ENCODE data around the gene AP4M1.

AP4M1 gene, protein sequence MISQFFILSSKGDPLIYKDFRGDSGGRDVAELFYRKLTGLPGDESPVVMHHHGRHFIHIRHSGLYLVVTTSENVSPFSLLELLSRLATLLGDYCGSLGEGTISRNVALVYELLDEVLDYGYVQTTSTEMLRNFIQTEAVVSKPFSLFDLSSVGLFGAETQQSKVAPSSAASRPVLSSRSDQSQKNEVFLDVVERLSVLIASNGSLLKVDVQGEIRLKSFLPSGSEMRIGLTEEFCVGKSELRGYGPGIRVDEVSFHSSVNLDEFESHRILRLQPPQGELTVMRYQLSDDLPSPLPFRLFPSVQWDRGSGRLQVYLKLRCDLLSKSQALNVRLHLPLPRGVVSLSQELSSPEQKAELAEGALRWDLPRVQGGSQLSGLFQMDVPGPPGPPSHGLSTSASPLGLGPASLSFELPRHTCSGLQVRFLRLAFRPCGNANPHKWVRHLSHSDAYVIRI

DNA sequence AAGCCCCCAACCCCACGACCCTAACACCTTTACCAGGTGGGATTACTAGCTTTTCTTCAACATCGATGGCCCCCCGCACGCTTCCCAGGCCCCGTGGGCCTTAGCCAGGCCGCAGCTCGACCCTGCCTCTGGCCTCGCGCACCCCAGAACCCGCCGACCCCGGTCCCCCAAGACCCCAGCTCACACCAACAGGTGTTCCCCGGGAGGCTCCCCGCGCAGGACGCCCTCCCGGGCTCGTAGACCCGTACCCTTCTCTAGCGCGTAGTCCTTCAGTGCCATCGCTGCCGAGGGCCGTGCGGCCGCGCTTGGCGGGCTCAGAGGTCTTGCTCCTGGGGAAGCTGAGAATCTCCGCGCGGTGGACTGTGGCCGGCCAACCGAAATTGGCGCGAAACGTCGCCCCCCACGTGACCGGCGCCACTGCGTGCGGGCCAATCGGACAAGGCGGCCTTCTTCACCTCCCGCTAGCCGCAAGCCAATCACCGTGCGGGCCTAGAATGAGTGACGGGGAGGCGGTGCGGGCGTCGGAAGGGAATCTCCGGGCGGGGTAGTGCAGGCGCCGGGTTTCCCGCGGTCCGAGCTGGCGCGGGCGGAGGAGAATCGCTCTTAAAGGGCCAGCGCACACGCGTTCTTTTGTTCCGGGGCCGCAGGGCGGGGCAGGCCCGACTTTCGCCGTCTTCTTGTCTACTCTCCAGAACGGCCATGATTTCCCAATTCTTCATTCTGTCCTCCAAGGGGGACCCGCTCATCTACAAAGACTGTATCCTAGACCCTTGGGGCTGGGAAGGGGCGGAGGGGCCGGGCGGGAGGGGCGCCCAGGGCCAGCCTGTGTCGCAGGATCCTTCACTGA is at the start of gene AP4M1, which contains the start of gene MCM7:
Gene AP4M1 (plus strand): TSS at position 628 of the 847 bp plus-strand sequence. CDS start 72 bp downstream, at position 700.
Gene MCM7 (minus strand): TSS at position 382 of the 847 bp plus-strand sequence. CDS start 103 bp downstream, at position 279.
- FAIRE-seq = no peak

DNA sequence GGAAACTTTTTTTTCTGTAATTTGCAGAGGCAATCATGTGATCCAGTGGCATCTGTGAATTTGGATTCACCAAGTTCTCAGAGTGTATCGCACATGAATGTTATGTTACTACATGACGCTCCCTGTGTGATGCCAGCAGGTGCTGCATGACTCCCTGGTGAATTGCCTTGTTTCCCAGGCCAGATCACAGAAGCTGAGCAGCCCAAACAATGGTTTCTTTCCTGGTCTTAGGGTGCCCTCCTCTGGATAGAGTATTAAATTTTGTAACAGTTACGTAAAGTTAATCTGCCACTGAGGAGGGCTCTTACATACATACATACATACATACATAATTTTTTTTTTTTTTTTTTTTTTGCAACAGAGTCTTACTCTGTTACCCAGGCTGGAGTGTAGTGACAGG is 48.2 kb upstream of the AP4M1 start:
- FAIRE-seq = peak; percentile 87

DNA sequence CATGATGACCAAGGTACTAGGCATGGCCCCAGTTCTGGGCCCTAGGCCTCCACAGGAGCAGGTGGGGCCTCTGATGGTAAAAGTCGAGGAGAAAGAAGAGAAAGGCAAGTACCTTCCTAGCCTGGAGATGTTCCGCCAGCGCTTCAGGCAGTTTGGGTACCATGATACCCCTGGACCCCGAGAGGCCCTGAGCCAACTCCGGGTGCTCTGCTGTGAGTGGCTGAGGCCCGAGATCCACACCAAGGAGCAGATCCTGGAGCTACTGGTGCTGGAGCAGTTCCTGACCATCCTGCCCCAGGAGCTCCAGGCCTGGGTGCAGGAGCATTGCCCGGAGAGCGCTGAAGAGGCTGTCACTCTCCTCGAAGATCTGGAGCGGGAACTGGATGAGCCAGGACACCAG is 44.4 kb upstream of the AP4M1 start:
- no peak for FAIRE-seq

DNA sequence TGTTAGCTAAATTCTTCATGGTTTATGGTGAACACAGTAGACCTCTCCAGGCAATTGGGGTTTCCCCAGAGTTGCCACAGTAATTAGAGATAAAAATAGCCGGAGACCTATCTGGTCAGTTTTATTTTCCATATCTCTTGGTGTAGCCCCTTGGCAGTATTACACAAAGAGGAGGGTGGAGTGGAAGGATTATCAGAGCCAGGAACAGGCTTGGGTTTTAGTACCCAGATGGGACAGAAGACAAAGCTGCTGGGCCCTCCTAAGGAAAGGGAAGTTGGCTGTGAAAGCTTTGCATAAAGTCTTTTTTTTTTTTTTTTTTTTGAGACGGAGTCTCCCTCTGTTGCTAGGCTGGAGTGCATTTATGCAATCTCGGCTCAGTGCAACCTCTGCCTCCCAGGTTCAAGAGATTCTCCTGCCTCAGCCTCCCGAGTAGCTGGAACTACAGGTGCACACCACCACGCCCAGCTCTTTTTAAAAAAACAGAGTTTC is 42.1 kb upstream of the AP4M1 start:
- FAIRE-seq = no peak

DNA sequence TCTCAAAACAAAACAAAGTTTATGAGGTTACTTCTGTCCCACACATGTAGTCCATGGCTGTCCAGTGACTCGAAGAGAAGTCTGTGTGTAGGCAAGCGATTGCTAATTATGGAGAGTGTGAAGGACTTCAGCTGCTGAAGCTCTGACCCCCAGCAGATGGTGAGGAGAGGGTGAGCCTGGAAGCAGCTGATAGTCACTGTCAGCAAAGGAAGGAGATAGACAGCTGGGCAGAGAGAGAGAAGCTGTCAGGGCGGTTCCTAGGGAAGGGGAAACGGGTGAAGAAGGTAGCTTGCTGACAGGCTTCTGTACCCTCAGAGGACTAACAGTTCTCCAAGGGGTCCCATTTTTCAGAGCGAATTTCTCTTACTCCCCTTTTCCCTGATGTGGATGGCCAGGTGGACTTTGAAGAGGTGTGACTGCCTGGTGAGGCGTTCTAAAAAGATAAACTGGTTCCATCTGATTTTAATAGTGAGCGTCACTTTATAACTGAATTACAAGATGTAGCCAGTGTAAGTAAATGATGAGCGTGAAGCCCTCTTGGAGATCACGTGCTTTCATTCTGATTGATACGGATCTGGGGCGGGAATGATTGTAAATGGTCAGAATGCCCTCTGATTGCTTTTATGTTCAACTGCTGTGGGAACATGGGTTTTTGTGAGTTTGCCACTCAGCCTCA is 39.8 kb upstream of the AP4M1 start:
- no peak for FAIRE-seq

DNA sequence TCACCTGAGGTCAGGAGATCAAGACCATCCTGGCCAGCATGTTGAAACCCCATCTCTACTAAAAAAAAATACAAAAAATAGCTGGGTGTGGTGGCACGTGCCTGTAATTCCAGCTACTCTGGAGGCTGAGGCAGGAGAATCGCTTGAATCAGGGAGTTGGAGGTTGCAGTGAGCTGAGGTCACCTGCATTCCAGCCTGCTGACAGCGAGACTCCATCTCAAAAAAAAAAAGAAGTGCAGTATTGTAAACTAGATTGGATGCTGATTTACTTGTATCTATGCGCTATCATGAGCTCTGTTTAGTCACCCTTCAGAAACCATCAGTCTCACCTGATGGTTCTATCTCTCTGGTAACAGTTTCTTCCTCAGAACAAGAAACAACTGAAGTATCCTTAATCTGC is 38.1 kb upstream of the AP4M1 start:
- FAIRE-seq = no peak

DNA sequence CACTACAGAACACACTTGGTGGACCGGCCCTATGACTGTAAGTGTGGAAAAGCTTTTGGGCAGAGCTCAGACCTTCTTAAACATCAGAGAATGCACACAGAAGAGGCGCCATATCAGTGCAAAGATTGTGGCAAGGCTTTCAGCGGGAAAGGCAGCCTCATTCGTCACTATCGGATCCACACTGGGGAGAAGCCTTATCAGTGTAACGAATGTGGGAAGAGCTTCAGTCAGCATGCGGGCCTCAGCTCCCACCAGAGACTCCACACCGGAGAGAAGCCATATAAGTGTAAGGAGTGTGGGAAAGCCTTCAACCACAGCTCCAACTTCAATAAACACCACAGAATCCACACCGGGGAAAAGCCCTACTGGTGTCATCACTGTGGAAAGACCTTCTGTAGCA is 37.3 kb upstream of the AP4M1 start:
- FAIRE-seq = no peak

DNA sequence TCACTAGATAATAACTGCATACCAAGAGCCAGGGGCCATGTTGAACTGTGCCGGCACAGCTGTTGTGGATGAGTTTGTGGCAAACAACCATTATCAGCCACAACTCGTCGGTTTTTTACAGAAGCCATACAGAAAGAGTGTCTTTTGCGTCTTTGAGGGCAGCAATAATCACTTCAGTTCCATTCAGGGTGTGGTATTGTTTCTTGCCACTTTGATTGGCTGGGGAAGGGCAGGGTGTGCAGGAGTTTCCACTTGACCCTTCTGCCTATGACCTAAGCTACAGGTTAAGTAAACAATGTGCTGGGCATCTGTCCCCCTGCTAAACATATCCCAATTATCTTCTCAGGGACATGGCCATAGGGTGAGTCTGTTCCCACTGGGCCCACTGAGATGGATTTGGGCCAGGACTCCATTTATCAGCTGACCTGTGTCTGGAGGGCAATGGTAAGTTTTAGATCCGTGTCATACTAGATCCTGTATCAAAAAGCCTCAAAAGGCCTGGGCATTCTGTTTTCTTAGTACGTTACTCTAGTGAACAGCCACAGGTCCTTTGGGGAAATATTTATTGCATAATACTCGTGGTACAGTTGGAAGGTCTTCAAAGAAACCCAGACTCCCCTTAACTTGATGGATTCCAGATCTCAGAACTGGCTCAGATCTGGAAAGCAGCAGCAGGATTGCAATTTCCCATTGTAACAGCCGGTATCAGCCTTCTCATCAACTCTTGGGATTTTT is 35.8 kb upstream of the AP4M1 start:
- no peak for FAIRE-seq

DNA sequence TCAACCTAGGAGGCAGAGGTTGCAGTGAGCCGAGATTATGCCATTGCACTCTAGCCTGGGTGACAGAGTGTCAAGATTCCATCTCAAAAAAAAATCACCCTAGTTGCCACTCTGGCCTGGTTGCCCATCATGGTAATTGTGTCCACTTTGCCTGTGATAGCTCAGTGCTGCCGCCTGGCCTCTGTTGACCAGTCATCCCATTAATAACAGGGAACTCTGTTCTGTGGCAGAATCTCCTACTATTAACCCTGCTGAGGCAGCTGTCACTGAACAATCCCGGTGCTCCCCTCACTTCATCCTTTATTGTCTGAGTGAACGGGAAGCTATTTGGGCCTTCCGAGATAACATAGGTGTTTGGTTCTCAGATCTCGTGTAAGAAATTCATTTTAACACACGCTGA is 34.5 kb upstream of the AP4M1 start:
- no peak for FAIRE-seq

DNA sequence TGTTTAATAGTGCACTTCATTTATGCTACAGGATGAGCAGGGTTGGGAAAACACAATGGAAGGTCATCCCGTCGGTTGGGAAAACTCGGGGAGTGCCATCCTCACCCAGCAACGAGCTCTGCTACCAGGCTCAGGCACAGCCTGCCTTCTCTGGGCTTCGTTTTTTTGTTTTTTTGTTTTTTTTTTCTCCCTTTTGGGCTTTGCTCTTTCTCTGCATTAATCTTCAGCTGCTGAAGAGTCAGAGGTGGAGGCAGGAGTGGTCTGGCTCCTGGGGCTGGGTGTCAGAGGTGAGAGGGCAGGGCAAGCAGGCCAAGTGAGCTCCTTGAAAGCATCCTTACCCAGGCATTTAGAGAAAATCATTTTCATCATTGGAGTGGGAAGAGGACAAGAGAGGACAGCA is 31.5 kb upstream of the AP4M1 start:
- no peak for FAIRE-seq

DNA sequence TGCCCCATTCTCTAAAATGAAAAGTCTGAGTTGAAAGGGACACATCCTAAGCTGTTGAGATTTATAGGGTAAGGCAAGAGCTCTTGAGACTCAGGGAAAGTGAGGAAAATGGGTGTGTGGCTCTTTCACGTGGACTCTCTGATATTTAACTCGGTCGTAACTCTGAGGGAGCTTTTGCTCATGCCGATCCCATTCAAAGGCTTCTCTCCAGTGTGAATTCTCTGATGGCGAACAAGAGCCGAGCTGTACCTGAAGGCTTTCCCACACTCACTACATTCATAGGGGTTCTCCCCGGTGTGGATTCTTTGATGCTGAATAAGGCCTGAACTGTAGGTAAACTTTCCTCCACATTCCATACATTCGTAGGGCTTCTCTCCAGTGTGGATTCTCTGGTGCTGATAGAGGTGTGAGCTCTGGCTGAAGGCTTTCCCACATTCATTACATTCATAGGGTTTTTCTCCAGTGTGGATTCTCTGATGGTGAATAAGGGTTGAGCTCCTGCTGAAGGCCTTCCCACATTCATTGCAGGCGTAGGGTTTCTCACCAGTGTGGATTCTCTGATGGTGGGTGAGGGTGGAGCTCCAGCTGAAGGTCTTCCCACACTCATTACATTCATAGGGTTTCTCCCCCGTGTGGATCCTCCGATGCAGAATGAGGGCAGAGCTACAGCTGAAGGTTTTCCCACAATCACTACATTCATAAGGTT is 30.3 kb upstream of the AP4M1 start:
- no peak for FAIRE-seq

DNA sequence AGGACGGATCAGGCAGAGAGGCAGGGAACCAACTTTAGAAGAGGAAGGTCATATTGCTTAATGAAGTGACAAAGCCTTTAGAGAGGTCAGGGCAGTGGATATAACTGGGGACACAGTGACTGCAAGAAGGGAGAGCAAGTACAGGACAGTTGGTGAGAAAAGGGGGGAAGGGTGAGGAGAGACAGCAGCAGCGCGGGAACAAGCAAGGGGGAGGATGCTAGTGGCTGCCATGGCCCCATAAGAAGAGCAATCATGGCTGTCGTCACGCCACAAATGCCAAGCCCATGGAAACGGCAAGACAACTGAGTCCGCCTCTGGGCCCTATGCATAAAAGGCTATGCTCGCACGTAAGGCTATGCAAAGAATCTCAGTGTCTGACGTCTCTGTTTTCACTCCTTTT is 29.0 kb upstream of the AP4M1 start:
- FAIRE-seq = no peak

DNA sequence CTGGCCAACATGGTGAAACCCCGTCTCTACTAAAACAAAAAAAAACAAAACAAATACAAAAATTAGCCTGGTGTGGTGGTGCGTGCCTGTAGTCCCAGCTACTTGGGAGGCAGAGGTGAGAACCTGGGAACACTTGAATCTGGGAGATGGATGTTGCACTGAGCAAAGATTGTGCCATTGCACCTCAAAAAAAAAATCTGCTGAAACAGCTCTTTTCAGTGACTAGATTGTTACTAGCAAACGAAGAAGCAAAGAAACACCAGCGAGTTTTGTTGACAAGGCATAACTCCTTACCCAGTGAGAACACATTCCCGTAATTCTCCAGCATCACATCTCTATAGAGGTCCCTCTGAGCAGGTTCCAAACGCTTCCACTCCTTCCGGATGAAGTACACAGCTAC is 26.6 kb upstream of the AP4M1 start:
- FAIRE-seq = no peak

DNA sequence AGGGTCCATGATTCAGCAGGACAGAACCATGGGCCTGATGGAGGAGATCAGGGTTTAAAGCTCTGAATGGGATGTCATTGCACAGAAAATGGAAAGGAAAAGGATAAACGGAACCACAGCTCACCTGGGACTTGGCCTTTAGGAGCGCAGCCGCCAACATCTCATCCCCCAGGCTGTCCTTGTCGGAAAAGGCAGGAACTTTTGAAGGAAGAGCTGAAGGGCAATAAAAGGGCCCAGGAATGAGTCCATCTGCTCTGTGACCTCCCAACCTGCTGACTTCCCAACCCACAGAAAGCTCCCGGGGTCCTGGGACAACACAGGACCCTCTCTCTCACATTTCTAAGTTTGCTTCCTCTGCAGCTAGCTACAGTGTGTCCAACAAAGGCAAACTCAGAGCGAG is 26.0 kb upstream of the AP4M1 start:
- FAIRE-seq = no peak

DNA sequence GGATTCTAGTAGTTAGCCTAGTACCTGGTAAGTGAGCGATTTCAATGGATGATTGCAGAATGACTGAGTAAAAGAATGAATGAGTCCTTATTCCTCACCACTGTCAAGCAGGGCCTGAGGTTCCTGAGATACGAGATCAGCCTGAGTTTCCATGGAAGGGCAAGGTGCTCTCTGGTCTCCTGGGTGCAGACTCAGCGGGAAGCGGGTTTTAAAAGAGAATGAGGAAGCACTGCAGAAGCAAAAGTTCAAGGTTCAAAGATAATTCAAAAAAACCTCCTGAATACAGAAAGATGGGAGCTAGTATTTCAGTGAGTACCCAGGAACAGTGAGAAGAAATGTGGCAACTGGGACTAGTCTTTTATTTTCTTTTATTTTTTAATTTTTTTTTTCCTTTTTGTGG is 24.2 kb upstream of the AP4M1 start:
- FAIRE-seq = no peak

DNA sequence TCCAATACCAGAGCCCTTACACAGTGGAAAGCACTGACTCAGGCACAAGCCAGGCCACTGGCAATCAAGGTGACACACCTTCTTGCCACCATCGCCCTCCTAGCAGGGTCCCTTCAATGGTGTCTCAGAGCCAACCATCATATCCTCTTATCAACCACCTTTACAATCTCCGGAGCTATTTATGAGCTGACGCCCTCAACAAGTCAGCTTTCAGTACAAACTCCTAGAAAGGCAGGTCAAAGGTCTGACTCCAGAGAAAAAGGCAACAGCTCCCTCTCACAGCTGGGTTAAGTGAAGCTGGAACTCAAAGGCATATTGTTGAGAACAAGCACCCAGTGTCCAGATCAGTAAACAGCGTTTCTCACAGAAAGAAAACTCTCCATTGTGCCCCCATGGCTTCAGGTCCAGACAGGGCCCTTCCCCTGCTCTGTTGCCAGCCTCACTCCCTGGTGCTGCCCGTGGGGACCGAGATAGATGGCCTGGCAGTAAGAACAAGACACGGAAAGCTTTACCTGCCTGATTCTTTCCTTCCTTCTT is 22.4 kb upstream of the AP4M1 start:
- FAIRE-seq = no peak

DNA sequence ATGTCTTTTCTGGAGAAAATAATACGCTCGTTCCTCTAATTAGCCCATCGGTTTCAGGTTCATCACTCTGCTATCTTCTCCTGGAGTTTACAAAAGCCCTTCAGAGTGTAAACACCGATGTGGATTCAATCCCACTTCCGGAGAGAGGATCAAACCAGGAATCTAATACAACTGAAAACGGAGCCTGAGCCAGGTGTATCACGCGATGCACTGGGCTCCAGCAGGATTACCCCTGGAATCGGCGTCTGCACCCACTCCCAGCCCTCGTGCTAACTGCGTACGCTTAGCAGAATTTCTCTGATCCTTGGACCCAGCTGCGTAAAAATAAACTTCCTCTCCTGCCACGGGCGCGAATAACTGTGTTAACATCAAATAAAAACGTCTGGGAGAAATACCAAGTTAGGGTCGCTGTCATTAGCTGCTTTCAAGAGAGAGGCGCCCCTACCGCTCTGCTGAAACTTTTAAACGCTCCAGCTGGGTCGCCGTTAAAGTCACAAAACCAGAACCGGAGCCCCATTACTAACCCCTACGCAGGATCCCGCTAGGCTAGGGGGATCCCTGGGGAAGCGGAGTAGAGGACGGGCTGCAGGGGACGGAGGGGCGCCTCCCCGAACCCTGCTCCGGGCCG is 20.4 kb upstream of the AP4M1 start:
- FAIRE-seq = no peak

DNA sequence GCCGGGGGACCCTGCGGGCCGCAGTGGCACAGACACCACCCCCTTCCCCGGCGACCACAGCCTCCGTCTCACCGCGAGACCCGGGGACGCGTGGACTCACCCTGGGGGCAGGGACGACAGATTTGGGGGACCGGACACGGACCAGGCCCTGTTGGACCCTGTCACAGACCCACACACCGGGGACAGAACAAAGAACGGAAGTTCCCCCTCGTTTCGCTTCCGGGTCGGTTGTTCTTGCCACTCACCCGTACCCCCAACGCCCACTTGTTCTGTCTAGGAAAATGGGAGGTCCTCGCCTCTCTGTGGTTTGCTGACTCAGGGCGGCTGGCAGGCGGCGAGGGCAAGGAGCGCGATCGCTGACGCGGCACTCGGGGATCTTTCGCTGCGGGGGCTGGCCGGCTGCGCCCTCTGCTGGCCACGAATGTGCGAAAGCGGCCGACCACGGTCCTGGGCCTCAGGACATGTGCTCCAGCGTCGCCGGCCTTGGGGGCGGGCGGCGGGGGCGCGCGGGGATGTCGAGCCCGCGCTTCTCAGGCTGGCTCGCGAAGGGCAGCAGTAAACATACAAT is 19.8 kb upstream of the AP4M1 start, which contains the start of gene ZNF3:
Gene ZNF3 (minus strand): TSS at position 189 of the 568 bp plus-strand sequence. CDS start 4,366 bp downstream, outside the sequence.
- FAIRE-seq = peak; percentile 43

DNA sequence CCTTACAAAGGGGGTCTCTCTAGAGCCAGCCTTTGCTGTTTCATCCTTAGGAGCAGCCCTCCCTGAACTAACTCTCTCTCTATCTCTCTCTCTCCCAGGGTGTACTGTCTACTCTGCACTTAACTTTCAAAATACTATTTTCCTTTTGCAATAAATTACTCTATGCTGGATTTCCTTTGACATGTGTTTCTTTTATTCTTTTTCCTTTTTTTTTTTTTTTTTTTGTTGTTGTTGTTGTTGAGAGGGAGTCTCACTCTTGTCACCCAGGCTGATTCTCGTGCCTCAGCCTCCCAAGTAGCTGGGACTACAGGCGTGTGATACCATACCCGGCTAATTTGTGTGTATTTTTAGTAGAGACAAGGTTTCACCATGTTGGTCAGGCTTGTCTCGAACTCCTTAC is 18.5 kb upstream of the AP4M1 start:
- FAIRE-seq = no peak

DNA sequence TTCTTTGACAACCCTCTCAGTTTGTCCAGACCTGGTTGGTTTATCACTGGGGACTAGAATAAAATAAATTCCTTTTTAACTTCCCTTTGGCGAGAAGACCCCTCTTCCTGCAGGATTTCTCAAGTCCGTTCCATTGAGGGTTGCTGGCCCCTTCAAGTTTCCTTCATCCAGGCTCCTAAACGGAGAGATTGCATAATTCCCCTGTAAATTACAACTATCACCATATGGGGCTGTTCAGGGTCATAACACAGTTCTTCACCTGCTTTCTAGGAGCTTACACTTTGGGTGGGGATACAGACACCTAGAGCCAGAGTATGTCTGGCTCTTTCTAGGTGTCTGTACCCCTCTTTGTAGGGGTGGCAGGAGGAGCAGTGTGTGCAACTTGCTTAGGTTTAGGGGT is 15.9 kb upstream of the AP4M1 start:
- FAIRE-seq = no peak

Measured in islet of Langerhans (tissue), 1 donor.